Cortex of kidney (tissue), 1 donor: ENCODE results near the gene ADAT3.
"Not testable (repeated sequence)": the region's sequence is repeated elsewhere in the genome, so short reads cannot be mapped to it uniquely, and the experiment has no call there.

ENCODE experiments used
- DNase-seq: peaks from one replicate; lab custom pipeline; 2025; lab: John Stamatoyannopoulos, UW

The ADAT3 gene

DNA sequence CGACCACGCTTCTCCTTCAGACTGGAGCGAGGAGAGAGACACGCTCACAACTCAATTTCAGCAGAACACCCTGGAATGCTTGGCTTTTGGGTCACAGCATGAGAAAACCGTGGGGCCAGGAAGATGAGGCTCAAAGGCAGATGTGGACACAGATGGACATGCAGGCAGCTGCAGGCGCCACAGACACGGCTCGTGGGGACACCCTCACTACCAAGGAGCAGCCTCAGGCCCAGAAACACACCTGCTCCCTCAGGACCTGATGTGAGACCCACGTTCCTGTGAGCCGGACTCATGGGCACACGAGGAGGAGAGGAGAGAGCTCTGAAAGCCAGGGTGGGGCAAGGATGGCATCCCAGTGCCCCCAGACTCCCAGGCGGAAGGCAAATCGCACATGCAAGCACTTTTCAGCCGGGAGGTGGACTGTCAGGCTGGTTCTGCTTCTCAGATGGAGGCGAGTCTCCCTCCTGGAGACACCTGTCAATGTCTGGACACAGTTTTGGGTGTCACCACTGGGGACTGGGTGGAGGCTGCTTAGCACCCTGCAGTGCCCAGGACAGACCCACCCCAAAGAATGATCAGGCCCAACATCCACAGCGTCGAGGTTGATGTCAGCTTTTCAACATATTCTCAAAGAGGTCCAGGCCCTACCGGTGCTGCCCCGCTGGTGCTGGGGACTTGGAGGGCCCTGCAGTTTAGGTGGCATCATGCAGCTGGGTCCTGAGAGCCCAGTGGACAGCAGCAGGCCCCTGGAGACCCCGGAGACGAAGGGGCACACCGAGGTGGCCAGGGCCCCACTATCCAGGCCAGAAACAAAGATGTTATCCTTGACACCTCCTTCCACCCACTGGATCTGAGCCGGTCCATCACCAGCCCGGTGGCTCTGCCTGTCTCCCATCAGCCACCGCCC is 22.2 kb upstream of the ADAT3 start:
- no peak for DNase-seq

DNA sequence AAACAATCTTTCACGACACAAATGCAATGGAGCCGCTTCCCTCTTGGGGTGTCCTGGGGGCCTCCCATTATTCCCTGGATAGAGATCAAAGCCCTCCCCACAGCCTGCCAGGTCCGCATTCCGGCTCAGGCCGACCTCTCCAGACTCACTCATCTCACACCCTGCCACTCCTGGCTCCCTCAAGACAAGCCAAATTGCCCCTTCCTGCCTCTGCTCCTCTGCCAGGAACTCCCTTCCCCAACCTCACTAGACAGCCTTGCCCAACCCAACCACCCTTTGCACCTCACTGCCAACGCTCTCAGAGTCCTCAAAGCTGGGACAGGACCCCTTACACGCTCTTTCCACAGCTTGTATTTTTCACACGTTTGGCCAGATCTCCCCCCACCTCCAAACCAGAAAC is 21.4 kb upstream of the ADAT3 start:
- DNase-seq: no peak

DNA sequence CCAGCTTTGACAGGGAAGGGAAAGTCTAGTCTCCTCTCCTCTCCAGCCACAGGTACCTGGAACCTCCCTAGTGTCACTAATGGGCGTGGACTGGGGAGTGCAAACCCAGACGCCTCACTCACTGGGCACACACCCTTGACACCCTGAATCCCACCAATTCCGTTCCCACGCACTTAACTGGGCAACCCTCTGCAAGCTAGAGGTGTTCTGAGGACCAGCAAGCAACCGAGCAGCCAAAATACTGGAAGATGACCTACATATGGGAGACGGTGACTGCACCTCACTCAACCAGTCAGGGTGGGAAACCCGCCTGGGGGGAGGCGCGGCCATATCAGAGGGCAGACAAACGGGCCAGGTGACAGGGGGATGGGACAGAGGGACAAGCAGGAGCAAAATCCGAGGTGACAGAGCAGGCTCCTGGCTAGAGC is 20.9 kb upstream of the ADAT3 start:
- no peak for DNase-seq

DNA sequence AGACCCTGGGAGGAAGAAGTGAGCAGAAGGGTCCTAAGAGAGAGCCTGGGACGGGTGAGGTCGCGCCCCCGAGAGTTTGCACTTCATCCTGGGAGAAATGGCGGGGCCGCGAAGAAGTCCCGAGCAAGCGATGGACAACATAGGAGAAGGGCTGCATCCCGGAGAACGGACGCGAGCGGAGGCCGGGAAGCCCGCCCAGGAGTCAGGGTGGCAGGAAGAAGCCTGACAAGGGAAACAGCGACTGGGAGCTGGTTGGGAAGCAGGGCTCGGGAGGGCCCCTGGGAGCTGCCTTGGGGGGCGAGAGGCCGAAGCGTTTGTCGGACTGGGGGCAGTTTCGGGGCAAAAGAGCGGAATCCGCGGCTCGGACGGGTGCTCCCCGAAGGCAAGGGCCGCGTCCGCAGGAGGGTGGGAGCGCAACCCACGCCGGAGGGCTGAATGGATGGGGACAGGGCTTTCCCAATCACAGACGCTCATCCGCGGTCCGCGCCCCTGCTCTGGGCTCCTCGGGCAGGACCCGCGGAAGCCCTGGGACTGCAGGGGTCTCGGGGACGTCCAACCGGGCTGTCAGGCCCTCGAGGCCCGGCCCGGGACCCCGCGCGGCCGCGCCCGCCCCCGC is 20.4 kb upstream of the ADAT3 start:
- no peak for DNase-seq

DNA sequence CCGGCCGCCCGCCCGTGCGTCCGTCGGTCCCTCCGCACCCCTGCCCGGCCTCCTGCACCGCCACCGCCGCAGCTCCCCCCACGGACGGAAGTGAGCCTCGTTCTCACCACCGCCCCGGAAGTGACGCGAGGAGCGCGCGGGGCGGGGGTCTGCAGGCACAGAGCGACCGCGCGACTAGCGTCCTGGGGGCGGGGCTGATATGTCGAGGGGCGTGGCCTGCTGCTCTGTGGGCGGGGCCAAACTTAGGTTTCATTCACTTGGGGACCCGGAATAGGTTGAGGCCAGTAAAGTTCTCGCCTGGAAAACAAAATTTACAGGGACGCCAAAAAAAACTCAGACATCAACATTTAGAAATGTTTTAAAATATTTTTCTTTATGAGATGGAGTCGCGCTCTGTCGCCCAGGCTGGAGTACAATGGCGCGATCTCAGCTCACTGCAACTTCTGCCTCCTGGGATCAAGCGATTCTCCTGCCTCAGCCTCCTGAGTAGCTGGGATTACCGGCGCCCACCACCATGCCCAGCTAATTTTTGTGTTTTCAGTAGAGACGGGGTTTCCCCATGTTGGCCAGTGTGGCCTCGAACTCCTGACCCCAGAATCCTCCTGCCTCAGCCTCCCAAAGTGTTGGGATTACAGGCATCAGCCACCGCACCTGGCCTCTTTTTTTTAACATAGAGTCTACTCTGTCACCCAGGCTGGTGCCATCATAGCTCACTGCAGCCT is 19.6 kb upstream of the ADAT3 start, which contains the start of gene ABHD17A:
TSS of gene ABHD17A (minus strand) at position 99 of the 722 bp plus-strand sequence. CDS start 3,930 bp downstream, outside the sequence.
- not testable (repeated sequence) for DNase-seq

DNA sequence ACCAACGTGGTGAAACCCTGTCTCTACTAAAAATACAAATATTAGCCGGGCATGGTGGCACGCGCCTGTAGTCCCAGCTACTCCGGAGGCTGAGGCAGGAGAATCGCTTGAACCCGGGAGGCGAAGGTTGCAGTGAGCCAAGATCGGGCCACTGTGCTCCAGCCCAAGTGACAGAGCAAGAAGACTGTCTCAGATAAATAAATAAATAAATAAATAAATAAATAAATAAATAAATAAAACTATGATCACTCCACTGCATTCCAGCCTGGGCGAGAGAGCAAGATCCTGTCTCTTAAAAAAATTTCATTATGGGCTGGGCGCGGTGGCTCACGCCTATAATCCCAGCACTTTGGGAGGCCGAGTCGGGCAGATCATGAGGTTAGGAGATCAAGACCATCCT is 18.8 kb upstream of the ADAT3 start:
- not testable (repeated sequence) for DNase-seq

DNA sequence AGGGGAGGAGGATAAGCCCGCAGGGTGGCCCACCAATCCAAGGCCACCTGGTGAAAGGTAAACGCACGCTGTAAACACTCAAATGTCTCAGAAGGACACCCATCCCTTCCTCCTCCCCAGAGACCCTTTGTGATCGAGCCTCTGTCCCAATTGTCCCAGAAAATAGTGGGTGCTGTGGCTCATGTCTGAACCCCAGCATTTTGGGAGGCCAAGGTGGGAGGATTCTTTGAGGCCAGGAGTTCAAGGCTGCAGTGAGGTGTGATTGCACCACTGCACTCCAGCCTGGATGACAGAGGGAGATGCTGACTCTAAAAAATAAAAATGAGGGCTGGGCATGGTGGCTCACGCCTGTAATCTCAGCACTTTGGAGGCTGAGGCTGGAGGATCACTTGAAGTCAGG is 16.8 kb upstream of the ADAT3 start:
- no peak for DNase-seq

DNA sequence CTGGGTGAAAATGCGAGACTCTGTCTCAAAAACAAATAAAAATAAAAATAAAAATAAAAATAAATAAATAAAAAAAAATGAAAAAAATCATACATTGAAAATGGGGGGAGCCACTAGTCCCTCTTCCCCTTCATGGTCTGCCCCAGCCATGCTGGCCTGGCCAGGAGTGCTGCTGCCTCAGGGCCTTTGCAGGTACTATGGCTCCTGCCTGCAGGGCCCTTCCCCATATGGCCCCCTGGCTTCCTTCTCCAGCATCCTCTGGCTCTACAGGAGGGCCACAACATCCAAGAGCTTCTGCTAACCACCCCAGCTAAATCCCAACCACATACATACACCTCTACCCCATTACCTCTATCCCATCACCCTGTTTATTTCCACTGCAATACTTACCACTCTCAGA is 15.3 kb upstream of the ADAT3 start:
- no peak for DNase-seq

DNA sequence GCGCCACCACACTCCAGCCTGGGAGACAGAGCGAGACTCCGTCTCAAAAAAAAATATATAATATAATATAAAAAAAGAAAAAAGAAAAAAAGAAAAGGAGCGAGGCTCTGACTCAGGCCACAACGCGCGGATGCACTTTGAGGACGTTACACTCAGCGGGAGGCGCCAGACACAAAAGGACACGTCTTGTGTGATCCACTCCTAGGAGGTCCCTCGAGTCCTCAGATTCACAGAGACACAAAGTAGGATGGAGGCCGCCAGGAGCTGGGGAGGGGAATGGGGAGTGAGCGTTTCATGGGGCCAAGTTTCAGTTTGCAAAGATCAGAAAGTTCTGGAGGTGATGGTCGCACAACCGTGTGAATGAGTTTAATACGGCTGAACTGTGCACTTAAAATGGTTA is 11.4 kb upstream of the ADAT3 start:
- no peak for DNase-seq

DNA sequence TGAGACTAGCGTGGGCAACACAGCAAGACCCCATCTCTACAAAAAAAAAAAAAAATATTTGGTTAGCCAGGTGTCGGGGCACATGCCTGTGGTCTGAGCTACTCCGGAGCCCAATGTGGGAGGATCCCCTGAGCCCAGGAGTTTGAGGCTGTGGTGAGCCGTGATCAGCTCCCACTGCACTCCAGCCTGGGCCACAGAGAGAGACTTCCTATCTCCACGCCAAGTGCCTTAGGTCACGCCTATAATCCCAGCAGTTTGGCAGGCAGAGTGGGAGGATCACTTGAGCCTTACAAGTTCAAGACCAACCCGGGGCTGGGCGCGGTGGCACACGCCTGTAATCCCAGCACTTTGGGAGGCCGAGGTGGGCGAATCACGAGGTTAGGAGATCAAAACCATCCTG is 8.7 kb upstream of the ADAT3 start:
- no peak for DNase-seq

DNA sequence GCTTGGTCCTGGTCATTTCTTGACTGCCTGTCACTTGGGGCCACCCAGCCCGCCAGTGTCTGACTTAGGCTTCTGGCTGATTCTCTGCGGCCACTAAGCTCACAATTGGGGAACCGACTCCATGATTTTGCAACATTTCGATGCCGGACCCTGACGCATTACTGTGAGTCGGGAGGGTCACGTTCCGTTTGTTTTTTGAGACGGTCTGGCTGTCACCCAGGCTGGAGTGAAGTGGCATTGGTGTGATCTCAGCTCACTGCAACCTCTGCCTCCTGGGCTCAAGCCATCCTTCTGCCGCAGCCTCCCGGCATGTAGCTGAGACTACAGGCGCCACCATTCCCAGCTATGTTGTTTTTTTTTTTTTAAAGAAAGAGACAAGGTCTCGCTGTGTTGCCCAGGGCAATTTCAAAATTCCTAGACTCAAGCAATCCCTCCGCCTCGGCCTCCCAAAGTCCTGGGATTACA is 3.2 kb upstream of the ADAT3 start:
- no peak for DNase-seq

DNA sequence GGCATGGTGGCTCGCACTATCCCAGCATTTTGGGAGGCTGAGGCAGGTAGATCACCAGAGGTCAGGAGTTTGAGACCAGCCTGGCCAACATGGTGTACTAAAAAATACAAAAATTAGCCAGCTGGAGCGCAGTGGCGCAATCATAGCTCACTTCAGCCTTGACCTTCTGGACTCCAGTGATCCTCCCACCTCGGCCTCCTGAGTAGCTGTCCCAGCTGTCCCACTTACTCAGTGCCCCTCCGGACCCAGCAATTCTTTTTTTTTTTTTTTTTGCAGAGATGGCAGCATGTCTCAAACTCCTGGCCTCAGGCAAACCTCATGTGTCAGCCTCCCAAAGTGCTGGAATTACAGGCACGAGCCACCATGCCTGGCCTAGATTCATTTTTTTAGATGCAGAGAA is 2.3 kb upstream of the ADAT3 start:
- no peak for DNase-seq

DNA sequence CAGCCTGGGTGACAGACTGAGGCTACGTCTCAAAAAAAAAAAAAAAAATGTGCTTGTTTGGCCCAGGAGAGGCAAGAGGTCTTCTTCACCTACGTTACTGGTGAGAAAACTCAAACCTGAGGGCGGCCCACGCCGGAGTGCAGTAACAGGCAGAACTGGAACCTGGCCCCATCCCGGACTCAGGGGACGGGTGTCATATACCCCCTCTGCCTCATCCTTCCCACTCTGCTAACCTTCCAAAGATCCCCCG is 414 bp upstream of the ADAT3 start:
- no peak for DNase-seq

DNA sequence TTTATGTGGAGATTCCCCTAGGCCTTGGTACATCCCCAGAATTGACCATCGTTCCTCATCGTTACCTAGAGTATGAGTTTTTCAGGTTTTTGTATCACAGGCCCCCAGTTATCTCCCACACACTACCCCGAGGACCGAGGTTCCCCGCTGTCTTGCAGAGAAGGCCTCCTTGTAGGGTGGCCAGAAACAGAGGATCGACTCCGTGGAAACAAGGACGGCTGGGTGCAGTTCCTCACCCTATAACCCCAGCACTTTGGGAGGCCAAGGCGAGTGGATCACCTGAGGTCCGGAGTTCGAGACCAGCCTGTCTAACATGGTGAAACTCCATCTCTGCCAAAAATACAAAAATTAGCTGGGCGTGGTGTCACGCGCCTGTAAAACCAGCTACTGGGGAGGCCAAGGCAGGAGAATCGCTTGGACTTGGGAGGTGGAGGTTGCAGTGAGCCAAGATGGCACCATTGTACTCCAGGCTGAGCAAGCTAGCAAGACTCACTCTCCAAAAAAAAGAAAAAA is 720 bp downstream of the ADAT3 start:
- no peak for DNase-seq

DNA sequence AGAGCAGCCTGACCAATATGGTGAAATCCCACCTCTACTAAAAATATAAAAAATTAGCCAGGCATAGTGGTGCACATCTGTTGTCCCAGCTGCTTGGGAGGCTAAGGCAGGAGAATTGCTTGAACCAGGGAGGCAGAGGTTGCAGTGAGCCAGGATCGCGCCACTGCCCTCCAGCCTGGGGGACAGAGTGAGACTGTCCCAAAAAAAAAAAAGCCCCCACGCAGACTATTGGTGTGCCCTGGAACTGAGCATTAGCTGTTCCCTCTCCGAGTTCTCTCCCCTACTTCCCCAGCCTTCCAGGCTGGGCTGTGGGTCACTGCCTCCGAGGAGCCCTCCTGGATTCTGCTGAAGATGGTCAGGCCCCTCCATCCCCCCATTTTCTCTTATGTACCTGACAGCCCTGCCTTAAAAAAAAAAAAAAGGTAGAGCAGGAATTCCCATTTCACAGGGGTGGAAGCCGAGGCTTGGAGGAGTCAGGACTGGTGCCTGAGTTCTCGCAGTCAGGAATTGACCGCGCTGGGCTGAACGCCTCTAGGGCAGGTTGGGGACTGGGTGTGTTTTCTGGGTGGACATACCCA is 1.9 kb downstream of the ADAT3 start:
- DNase-seq: no peak

DNA sequence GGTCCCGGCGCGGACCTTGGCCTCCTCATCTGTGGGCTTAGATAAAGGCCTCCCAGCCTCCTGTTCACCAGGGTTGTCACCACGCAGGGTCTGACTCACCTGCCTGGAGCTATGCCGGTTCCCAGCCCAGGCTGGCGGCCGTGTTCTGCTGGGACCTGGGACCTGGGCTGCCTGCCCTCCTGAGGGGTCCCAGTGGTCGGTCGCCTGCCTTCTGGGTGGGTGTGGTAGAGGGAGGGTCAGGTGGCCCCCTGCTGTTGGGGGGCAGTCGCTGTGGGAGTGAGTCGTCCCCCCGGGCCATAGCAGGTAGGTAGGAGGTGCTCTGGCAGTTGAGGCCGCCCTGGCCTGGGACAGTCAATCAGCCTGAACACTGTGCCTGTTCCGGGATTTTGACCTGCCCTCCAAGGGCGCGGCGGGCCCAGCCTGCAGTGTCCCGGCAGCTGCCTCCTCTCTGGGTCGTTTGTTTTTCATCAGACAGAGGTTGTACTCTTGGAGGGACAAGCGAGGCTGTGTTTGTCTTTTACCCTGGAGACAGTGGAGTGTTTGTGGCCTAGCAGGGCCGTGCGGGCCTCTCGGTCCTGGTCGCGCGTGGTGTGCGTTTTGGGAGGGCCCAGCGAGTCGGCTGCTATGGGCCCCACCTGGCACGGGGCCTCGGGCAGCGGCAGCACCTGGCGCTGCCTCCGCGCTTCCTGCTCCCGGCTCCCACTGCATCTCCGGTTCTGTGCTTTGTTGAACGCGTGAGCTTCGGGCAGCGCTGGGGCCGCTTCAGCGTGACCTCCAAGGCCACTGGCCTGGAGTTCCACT is 2.6 kb downstream of the ADAT3 start:
- no peak for DNase-seq

DNA sequence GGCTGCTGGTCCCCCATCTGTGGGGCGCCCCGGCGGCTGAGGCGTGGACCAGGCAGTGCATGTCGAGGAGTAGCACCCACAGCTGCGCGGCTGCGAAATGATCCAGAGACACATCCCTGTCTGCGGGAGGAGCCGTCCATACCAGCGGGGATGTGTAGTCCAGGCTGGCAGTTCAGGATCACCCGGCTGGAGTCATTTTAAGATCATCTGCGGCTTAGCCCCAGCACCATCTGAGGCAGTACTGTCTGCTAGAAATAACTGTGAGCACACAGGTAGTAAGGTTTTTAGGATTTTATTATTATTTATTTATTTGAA is 3.1 kb downstream of the ADAT3 start:
- DNase-seq: no peak

DNA sequence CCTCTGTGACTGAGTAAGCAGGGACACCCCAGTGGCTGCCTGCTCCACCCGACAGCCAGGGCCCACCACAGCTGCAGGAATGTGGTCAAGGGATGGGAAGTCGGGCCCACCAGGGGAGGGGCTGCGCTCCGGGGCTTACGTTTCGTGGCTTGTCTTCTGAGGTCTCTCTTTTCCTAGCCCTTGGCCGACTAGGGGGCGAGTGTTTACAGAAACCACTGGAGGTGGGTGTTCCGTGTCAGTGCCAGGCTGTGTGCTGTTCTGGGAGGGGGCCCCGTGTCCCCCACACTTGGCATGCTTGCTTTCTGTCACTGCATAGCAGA is 4.5 kb downstream of the ADAT3 start:
- no peak for DNase-seq

DNA sequence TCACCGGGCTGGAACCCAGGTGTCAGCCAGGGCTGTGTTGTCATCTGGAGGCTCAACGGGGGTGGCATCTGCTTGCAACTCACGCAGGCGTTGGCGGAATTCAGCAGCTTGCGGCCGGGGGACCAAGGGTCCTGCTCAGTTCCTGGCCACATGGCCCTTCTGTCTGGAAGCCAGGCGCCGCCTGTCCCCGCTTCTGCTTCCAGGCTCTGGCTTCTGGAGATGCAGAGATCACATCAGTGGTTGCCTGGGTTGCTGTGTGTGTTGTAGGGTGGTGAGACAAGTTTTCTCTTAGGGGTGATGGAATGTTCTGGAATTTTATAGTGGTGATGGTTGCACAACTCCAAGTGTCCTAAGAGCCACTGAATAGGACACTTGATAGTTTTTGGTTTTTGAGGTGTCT is 5.0 kb downstream of the ADAT3 start:
- no peak for DNase-seq

DNA sequence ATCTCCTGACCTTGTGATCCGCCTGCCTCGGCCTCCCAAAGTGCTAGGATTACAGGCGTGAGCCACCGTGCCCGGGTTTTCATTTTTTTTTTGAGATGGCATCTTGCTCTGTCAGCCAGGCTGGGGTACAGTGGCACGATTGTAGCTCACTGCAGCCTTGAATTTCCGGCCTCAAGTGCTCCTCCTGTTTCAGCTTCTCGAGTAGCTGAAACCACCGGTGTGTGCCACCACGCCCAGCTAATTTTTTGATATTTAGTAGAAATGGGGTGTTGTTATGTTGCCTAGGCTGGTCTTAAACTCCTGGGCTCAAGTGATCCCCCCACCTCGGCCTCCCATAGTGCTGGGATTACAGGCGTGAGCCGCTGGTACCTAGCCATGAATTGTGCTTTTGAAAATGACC is 5.9 kb downstream of the ADAT3 start:
- no peak for DNase-seq

DNA sequence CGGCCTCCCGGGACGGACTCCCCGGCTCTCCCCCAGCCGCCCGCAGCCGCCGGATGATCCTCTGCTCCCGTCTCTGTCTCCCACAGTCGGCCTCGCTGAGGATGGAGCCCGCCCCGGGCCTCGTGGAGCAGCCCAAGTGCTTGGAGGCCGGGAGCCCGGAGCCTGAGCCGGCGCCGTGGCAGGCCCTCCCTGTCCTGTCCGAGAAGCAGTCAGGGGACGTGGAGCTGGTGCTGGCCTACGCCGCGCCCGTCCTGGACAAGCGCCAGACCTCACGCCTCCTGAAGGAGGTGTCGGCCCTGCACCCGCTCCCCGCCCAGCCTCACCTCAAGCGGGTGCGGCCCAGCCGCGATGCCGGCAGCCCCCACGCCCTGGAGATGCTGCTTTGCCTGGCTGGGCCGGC is 6.8 kb downstream of the ADAT3 start:
- DNase-seq: no peak
